ENCODE results near the gene GNG7.

DNA sequence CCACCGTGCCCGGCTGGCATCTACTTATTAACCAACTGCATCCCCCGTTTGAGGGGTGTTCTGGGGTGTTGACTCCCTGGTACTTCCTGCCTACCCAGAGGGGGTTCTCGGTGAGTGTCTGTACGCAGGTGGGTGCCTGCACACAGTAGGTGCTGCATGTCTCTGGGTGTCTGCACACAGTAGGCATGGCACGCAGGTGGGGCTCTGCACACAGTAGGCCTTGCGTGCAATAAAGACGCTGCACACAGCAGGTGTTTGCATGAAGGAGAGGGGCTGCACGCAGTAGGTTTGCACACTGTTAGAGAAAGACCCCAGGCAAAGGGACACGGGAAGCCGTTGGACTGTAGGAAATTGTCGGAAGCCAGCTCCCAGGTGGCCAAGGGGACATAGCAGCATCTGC, 215.4 kb downstream of the GNG7 start:
- TF ChIP-seq RFX5 (IDR thresholded peaks at IDR 0.05; ENCODE audit: low read length) (no peak), RCOR1 (IDR thresholded peaks at IDR 0.05; ENCODE audit: low read length) (no peak), POLR2AphosphoS5 (IDR thresholded peaks at IDR 0.05; ENCODE audit: low read depth, low read length) (no peak), SMC3 (IDR thresholded peaks at IDR 0.05; ENCODE audit: low read depth, low read length) (no peak), FOXM1 (IDR thresholded peaks at IDR 0.05; ENCODE audit: low read depth) (no peak), SIN3A (IDR thresholded peaks at IDR 0.05; ENCODE audit: borderline replicate concordance, low read depth, low read length) (no peak), TAF1 (IDR thresholded peaks at IDR 0.05; ENCODE audit: borderline replicate concordance, low read depth, low read length) (no peak), EP300 (IDR thresholded peaks at IDR 0.05; ENCODE audit: borderline replicate concordance in 1 of 2, low read depth in 1 of 2, low read length in 1 of 2) (no peak), EZH2phosphoT487 (IDR thresholded peaks at IDR 0.05; ENCODE audit: borderline replicate concordance, low read depth) (no peak), FOXJ3 (CRISPR knock-in tag; IDR thresholded peaks at IDR 0.05) (no peak)
- TF ChIP-seq, protein P1, sequence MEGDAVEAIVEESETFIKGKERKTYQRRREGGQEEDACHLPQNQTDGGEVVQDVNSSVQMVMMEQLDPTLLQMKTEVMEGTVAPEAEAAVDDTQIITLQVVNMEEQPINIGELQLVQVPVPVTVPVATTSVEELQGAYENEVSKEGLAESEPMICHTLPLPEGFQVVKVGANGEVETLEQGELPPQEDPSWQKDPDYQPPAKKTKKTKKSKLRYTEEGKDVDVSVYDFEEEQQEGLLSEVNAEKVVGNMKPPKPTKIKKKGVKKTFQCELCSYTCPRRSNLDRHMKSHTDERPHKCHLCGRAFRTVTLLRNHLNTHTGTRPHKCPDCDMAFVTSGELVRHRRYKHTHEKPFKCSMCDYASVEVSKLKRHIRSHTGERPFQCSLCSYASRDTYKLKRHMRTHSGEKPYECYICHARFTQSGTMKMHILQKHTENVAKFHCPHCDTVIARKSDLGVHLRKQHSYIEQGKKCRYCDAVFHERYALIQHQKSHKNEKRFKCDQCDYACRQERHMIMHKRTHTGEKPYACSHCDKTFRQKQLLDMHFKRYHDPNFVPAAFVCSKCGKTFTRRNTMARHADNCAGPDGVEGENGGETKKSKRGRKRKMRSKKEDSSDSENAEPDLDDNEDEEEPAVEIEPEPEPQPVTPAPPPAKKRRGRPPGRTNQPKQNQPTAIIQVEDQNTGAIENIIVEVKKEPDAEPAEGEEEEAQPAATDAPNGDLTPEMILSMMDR (IDR thresholded peaks at IDR 0.05), result no peak
- TF ChIP-seq, protein P2, sequence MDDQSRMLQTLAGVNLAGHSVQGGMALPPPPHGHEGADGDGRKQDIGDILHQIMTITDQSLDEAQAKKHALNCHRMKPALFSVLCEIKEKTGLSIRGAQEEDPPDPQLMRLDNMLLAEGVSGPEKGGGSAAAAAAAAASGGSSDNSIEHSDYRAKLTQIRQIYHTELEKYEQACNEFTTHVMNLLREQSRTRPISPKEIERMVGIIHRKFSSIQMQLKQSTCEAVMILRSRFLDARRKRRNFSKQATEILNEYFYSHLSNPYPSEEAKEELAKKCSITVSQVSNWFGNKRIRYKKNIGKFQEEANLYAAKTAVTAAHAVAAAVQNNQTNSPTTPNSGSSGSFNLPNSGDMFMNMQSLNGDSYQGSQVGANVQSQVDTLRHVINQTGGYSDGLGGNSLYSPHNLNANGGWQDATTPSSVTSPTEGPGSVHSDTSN (IDR thresholded peaks at IDR 0.05), result no peak
- TF ChIP-seq, protein P3, sequence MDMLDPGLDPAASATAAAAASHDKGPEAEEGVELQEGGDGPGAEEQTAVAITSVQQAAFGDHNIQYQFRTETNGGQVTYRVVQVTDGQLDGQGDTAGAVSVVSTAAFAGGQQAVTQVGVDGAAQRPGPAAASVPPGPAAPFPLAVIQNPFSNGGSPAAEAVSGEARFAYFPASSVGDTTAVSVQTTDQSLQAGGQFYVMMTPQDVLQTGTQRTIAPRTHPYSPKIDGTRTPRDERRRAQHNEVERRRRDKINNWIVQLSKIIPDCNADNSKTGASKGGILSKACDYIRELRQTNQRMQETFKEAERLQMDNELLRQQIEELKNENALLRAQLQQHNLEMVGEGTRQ (IDR thresholded peaks at IDR 0.05; ENCODE audit: borderline replicate concordance, low read depth, low read length), result no peak
